Glutamatergic neuron (in vitro differentiated cells): Measurements from ENCODE around the gene ATG16L2. TPM values are rescaled to one million over a fixed set of nuclear protein-coding genes. Genes with fewer than 3 reads are reported as not detected.

Source experiments
- DNase-seq: peaks from one replicate; pipeline ENCODE4 v3.0.0; 2022
- H3K27ac Mint-ChIP-seq: one replicate; pipeline ENCODE4 v1.8.0; 2020; ENCODE audit warnings: mild to moderate bottlenecking, mixed read lengths, inconsistent platforms; ENCODE audit not compliant: unreplicated experiment
- H3K27me3 Mint-ChIP-seq: one replicate; pipeline ENCODE4 v1.8.0; 2020; ENCODE audit warnings: mild to moderate bottlenecking, moderate library complexity, mixed read lengths, inconsistent platforms; ENCODE audit not compliant: unreplicated experiment
- H3K36me3 Mint-ChIP-seq: one replicate; pipeline ENCODE4 v1.8.0; 2020; ENCODE audit warnings: mild to moderate bottlenecking, mixed read lengths, inconsistent platforms; ENCODE audit not compliant: unreplicated experiment
- H3K4me1 Mint-ChIP-seq: one replicate; pipeline ENCODE4 v1.8.0; 2020; ENCODE audit warnings: mild to moderate bottlenecking, low read depth, mixed read lengths, inconsistent platforms; ENCODE audit not compliant: unreplicated experiment
- H3K4me3 Mint-ChIP-seq: one replicate; pipeline ENCODE4 v1.8.0; 2020; ENCODE audit warnings: mild to moderate bottlenecking, mixed read lengths, inconsistent platforms; ENCODE audit not compliant: unreplicated experiment
- H3K9me3 Mint-ChIP-seq: one replicate; pipeline ENCODE4 v1.8.0; 2020; ENCODE audit warnings: mild to moderate bottlenecking, moderate library complexity, mixed read lengths, inconsistent platforms; ENCODE audit not compliant: unreplicated experiment
- CTCF ChIP-seq: fragments of 200-600 bp; sonication (generic); IDR thresholded peaks from one replicate; pipeline ENCODE4 v1.5.0; 2021; ENCODE audit not compliant: partially characterized antibody, unreplicated experiment
- total RNA-seq: library from RNA; stranded (reverse); fragmentation: NEBNext Ultra II Directional; extraction: Animal tissue kit (Norgen Biotek cat#: 25700); gene quantifications from one replicate; pipeline ENCODE4 v1.2.1, GENCODE V29; 2021; ENCODE audit not compliant: unreplicated experiment

Gene ATG16L2
- total RNA-seq, 1 donor from 2014 or later: 6.9 TPM

GRCh38 chr11:72783144-72783905, 30.9 kb upstream of the ATG16L2 start:
- Mint-ChIP-seq H3K27me3 (peaks cover 16% of the 10 kb centered on the region), H3K4me1 (peaks cover 11% of the 10 kb centered on the region), H3K9me3 (peaks cover 2% of the 10 kb centered on the region), H3K4me3 (peak overlapping the region; percentile 82), H3K27ac (no peak overlapping the region), H3K36me3 (no peaks in the 10 kb centered on the region)
- TF ChIP-seq CTCF: no peak
- no peak for DNase-seq

GRCh38 chr11:72784662-72785061, 29.5 kb upstream of the ATG16L2 start:
- Mint-ChIP-seq H3K9me3 (peaks cover 2% of the 10 kb centered on the region), H3K36me3 (no peaks in the 10 kb centered on the region), H3K4me1 (peaks cover 6% of the 10 kb centered on the region), H3K27me3 (peaks cover 12% of the 10 kb centered on the region), H3K4me3 (no peak overlapping the region), H3K27ac (no peak overlapping the region)
- DNase-seq: no peak
- no peak for TF ChIP-seq CTCF

DNA sequence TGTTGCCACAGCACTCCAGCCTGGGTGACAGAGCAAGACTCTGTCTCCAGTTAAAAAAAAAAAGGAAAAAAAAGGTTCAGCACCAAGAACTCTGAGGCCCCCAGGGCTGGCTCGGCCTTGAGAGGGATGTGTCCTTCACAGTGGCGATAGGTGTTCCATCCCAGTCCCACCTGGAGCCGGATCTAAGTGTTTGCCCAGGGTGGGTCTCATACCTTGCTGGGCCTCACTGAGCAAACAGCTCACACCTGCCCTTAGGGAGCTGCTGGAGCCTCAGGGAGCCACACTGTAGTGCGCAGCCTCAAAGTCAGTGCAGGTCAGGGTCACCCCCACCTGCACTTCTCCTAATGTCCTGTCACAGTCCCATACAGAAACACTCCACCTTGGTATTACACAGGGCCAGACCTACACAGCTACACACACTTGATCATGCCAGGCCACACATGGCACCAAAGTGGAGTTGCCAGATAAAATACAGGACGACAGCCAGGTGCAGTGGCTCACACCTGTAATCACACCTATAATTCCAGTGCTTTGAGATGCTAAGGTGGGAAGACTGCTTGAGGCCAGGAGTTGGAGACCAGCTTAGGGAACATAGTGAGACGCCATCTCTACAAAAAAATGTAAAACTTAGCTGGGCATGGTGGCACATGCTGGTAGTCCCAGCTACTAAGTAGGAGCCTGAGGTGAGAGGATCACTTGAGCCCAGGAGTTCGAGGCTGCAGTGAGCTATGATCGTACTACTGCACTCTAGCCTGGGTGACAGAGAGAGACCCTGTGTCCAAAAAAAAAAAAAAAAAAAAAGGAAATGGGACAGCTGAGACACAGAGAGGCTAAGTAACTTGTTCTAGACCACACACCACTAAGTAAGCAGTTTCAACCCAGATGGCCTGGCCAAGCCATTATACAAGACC, 27.7 kb upstream of the ATG16L2 start:
- H3K9me3 Mint-ChIP-seq: peaks cover 2% of the 10 kb centered on the region
- peaks cover 10% of the 10 kb centered on the region for H3K27me3 Mint-ChIP-seq
- no peak for DNase-seq
- peaks cover 5% of the 10 kb centered on the region for H3K4me1 Mint-ChIP-seq
- no peak overlapping the region for H3K4me3 Mint-ChIP-seq
- no peak for TF ChIP-seq CTCF
- no peaks in the 10 kb centered on the region for H3K36me3 Mint-ChIP-seq
- no peak overlapping the region for H3K27ac Mint-ChIP-seq

DNA sequence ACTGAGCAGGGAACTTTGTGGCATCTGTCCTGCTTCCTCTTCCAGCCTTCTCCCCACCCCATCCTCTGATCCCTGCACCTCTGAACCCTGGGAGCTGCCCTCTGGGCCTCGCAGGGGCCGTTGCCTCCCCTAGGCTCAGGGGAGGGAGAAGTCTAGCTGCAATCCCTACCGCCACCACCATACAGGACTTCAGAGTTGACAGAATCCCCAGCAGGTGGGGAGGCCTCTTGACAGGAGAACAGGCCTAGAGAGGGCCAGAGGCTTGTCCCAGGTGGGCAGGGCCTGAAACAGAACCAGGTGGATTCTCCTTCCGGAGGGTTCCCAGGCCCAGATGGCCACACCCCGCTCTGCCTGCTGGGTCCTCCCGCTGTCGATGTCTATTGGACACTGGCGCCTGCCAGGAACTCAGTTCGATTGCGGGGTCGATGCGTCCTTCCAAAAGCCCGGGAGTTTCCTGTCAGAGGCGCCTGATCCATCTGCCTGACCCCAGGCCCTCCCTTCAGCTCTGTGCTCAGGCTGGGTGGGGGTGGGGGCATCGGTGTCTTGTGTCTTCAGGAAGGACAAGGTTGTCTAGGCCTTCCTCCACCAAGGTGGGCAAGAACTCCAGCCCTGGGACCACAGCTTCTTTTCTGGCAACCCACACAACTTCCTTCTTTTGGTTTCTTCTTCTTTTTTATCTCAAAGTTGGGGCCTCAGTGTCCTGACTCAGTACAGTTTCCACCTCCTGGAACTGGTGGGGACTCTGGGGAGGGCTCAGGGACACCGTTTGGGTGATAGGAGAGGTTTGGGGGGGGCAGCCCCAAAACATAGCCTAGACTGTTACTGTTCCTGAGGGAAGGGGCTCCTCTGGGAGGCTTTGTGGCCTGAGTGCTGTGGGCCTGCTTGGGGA, 26.8 kb upstream of the ATG16L2 start:
- peaks cover 3% of the 10 kb centered on the region for H3K4me1 Mint-ChIP-seq
- no peak overlapping the region for H3K4me3 Mint-ChIP-seq
- H3K27ac Mint-ChIP-seq: no peak overlapping the region
- no peaks in the 10 kb centered on the region for H3K36me3 Mint-ChIP-seq
- no peak for DNase-seq
- TF ChIP-seq CTCF: peak; percentile 31
- peaks cover 7% of the 10 kb centered on the region for H3K27me3 Mint-ChIP-seq
- H3K9me3 Mint-ChIP-seq: peaks cover under 1% of the 10 kb centered on the region
